Sciatic nerve (tissue), 2 donors: ENCODE measurements around the gene C6orf141. TPM values are rescaled to one million over a fixed set of nuclear protein-coding genes. Genes with fewer than 3 reads are reported as not detected.
"Not testable (repeated sequence)": the region's sequence is repeated elsewhere in the genome, so short reads cannot be mapped to it uniquely, and the experiment has no call there.

Experiments
- ATAC-seq: fragments of 200-7000 bp; cut with Tn5 transposase; one replicate; pipeline ENCODE4 v1.9.1; 2020; ENCODE audit warnings: mild to moderate bottlenecking, moderate library complexity
- DNase-seq: peaks from one replicate; pipeline ENCODE4 v3.0.0-alpha.2; 2020; ENCODE audit warnings: low spot score
- intact Hi-C: fragments of 100-400 bp; cut with DNase I; formaldehyde crosslinking; loops from one replicate; pipeline ENCODE4 v1.14.2; 2022
- total RNA-seq: library from RNA; stranded (reverse); fragmentation: NEBNext Ultra II Directional; extraction: Animal tissue kit (Norgen Biotek cat#: 25700); gene quantifications from one replicate; pipeline ENCODE4 v1.2.1, GENCODE V29; 2021
- donor health status: DM: no; HTN: no; CAD: no.
- donor health status: DM: no; HTN: no; CAD: no.

Gene C6orf141
- total RNA-seq, 1 donor from 2014 or later, result 7.6 TPM

DNA sequence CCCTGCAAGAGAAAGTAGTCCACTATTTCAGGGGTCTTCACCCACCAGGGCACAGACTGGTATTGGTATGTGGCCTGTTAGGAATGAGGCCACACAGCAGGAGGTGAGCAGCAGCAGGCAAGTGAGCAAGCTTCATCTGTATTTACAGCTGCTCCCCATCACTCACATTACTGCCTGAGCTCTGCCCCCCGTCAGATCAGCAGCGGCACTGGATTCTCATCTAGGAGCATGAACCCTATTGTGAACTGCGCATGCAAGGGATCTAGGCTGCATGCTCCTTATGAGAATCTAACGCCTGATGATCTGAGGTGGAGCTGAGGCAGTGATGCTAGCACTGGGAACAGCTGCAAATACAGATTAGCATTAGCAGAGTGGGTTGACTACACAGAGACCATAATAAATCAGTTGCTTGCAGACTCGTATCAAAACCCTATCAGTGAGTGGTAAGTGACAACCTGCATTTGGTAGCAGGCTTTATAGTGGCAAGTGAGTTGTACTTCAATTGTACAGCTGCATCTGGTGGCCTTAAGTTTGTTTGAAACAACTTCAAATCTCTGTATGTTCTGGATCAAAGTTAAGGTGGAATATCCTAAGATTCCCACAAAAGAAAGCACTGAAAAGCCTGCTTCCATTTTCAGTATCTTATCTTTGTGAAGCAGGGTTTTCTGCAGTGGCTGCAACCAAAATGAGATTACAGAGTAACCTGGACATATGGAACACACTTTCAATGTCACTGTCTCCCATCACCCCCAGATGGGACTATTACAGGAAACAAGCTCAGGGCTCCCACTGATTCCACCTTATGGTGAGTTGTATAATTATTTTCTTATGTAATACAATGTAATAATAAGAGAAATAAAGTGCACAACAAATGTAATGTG is 12.8 kb downstream of the C6orf141 start:
- ATAC-seq (no peak), DNase-seq (no peak)
- intact Hi-C loops, result no loop called here

GRCh38 chr6:49564552-49564951 is 14.1 kb downstream of the C6orf141 start:
- intact Hi-C loops, result no loop called here
- DNase-seq (no peak), ATAC-seq (no peak)

- intact Hi-C loops, result no loop called here
These were observed 14.8 kb downstream of the C6orf141 start for GRCh38 chr6:49565261-49565660.

GRCh38 chr6:49565855-49566254 is 15.4 kb downstream of the C6orf141 start:
- no peak for DNase-seq
- intact Hi-C loops, result no loop called here
- ATAC-seq, result no peak

More at GRCh38 chr6:49565261-49565660, 14.8 kb downstream of the C6orf141 start:
- ATAC-seq (no peak), DNase-seq (no peak)

- DNase-seq, result no peak
- peak; percentile 65 for ATAC-seq
These were observed 20.1 kb downstream of the C6orf141 start for GRCh38 chr6:49570474-49571079.

DNA sequence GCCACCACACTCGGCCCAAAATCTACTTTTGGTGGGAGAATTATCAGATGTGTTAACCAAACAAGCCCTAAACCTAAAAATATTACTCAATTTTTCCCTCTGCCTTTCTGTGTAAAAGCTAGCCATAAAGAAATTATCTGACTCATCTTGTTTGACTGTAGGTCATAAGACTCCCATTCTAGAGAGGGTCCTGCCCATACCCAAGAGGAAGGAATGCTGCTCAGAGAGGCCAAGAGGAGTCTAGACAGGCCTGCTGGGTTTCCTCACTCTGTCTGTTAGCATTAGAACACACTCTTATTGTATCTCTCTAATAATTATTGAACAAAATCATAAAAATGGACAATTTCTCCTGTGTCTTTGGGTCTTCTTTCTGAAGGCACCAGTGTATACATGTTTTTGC is 26.1 kb downstream of the C6orf141 start:
- no peak for DNase-seq
- no peak for ATAC-seq
- intact Hi-C loops, result no loop called here

More at GRCh38 chr6:49570474-49571079, 20.1 kb downstream of the C6orf141 start:
- intact Hi-C loops, result no loop called here

- intact Hi-C loops, result no loop called here
- DNase-seq, result no peak
- ATAC-seq, result no peak
These were observed 29.2 kb downstream of the C6orf141 start for GRCh38 chr6:49579649-49580048.

DNA sequence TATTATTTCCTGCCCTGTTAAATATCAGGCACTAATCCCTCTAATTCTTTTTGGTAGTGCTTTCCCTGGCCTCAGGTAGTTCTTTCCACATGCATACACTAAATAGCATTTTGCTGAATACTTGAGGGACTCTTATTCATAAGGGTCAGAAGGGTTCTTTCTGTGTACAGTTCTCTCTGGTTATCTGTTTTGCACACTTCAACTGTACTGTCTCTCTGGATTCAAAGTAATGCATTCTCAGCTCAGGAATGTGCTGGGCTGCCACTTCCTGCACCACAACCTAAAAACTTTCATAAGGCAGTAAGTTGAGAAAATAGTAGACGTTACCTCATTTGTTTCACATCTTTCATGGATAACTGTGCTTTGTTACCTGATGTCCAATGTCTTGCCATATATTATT is 32.1 kb downstream of the C6orf141 start:
- intact Hi-C loops, result no loop called here
- DNase-seq (no peak), ATAC-seq (no peak)

DNA sequence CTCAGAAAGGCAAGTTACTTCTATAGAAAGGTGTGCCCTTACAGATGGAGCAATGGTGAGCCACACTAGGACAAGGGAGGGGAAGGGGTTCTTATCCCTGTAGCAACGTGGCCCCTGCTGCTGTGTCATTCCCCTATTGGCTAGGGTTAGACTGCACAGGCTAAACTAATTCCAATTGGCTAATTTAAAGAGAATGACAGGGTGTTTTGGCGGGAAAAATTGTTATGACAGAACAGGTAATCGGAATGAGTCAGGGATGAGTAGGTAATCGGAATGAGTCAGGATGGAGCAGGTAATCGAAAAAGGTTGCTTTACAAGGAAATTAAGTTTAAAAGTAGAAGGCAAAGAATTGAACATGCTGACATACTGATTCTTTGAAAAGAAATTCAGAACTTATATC is 36.8 kb downstream of the C6orf141 start:
- ATAC-seq, intact Hi-C loops, DNase-seq: not testable (repeated sequence)

Other genes starting within 250 kb of the C6orf141 start
- 22.7 TPM for gene MMUT, start 87.4 kb upstream of the C6orf141 start, total RNA-seq
- 5.0 TPM for gene CENPQ, start 87.3 kb upstream of the C6orf141 start, total RNA-seq
- not detected for gene GLYATL3, start 50.7 kb upstream of the C6orf141 start, total RNA-seq
- gene RHAG, start 86.2 kb downstream of the C6orf141 start, total RNA-seq, result 2.9 TPM
- gene CRISP2, start 162.9 kb downstream of the C6orf141 start, total RNA-seq, result not detected
- gene CRISP3, start 193.7 kb downstream of the C6orf141 start, total RNA-seq, result 1.1 TPM
- gene PGK2, start 236.6 kb downstream of the C6orf141 start, total RNA-seq, result not detected